Fibroblast of mammary gland (primary cell): ENCODE measurements around the gene RECK.
A peak's percentile ranks its signal among the peaks of the same experiment; 100 is the strongest.

Experiments
- DNase-seq: peaks from one replicate; pipeline ENCODE4 v3.0.0-alpha.2; 2010; ENCODE audit warnings: low read depth
- H3K4me3 ChIP-seq: 2 replicates; pipeline ENCODE4 v1.5.1; 2011; ENCODE audit warnings: low read depth, mild to moderate bottlenecking, low read length, moderate library complexity; ENCODE audit not compliant: control insufficient read depth
- TF ChIP-seq, protein P1 (sequence below): conservative IDR thresholded peaks from 2 replicates; pipeline ENCODE4 v1.5.1; 2011; ENCODE audit warnings: low read depth, low read length, inconsistent platforms; ENCODE audit not compliant: control insufficient read depth, insufficient read depth

RECK gene

DNA sequence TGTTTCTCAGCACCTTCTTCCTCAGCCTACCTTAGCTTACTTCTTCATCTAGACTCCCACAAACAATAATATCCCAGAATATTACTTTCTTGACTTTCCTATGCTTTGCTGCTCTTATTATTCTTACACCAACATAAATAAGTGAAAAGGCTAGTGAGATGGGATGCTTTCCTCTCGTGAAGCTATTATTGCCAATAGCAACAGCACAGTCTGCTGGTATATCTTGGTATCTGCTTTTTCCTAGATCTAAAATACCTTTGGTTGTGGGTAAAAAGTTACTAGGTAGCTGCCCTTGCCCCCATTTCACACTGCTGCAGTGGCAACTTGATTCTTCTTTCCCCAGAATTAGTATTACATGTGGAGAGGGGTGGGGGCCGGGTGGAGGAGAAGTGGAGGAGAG, 73.7 kb downstream of the RECK start:
- TF ChIP-seq, protein P1, sequence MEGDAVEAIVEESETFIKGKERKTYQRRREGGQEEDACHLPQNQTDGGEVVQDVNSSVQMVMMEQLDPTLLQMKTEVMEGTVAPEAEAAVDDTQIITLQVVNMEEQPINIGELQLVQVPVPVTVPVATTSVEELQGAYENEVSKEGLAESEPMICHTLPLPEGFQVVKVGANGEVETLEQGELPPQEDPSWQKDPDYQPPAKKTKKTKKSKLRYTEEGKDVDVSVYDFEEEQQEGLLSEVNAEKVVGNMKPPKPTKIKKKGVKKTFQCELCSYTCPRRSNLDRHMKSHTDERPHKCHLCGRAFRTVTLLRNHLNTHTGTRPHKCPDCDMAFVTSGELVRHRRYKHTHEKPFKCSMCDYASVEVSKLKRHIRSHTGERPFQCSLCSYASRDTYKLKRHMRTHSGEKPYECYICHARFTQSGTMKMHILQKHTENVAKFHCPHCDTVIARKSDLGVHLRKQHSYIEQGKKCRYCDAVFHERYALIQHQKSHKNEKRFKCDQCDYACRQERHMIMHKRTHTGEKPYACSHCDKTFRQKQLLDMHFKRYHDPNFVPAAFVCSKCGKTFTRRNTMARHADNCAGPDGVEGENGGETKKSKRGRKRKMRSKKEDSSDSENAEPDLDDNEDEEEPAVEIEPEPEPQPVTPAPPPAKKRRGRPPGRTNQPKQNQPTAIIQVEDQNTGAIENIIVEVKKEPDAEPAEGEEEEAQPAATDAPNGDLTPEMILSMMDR, result peak; percentile 13
- H3K4me3 ChIP-seq, result no peak overlapping the region
- no peak for DNase-seq

DNA sequence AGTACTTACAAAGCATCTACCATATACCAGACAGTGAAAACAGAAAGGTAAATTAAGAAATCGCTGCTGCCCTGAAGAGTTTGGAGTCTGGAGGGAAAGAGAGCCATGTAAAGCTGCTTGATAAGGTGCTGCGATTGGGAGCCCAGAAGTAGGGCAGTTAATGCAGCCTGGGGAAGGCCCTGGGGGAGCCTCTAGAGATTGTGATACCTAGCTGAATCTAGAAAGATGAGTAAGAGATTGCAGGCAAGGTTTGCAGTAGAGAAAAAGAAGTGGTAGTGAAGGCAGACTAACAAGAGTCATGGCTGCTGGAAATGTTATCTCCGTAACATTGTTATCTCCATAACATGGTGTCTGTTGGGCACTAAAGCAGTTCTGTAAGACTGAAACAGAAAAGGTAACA, 75.8 kb downstream of the RECK start:
- TF ChIP-seq, protein P1, result no peak
- DNase-seq, result no peak
- H3K4me3 ChIP-seq, result no peak overlapping the region

DNA sequence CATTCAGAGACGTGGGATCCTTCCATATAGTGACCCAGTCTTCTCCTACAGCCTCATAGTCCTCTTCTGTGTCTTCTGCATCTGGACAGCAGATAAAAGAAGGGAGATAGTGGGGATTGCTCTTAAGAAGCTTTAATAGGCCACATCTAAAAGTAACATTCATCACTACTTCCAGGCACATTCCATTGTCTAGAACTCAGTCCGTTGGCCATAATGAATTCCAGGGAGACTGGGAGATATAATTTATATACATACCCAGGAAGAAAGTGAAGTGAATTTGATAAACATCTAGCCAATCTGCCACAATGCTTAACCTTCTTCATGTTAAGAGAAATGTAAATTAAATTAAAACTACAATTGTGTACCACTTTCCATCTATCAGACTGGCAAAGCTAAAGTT, 77.3 kb downstream of the RECK start:
- TF ChIP-seq, protein P1, result no peak
- no peak for DNase-seq
- no peak overlapping the region for H3K4me3 ChIP-seq

DNA sequence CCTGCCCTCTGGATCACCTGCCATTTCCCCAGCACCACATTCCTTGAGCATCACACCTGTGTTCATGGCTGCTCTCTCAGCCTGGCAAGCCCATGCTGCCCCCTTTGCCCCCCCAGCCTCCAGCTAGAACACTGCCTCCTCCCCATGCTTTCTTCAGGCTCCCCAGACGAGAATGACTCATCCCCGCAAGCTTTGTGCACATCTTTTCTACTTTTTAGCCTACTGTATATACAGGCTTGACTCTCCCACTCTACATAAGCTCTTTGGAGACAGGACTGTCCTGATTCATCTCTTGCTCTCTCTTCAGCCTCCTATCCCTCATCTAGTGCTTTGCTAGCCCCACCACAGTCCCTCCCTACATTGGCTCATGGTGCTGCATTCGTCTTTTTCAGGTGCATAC, 79.9 kb downstream of the RECK start:
- no peak for DNase-seq
- TF ChIP-seq, protein P1, result no peak
- H3K4me3 ChIP-seq, result no peak overlapping the region

DNA sequence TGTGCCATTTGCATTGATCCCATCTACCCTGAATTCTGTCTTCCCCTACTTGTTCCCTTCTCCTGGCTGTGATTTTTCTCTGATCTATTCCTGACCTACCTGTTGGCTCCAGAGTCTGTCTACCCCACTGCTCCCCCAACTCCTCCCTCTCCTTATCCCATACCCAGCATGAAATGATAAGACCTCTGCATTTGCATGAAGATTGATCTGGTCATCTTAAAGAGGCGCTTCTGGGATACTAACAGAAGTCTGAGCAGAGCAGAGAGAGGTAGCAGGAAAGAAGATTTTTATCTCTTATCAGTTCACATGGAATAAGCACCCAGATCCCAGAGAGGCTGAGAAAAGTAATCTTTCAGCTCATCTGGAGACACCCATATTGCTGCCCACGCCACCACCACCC, 81.5 kb downstream of the RECK start:
- TF ChIP-seq, protein P1, result no peak
- H3K4me3 ChIP-seq, result no peak overlapping the region
- no peak for DNase-seq

DNA sequence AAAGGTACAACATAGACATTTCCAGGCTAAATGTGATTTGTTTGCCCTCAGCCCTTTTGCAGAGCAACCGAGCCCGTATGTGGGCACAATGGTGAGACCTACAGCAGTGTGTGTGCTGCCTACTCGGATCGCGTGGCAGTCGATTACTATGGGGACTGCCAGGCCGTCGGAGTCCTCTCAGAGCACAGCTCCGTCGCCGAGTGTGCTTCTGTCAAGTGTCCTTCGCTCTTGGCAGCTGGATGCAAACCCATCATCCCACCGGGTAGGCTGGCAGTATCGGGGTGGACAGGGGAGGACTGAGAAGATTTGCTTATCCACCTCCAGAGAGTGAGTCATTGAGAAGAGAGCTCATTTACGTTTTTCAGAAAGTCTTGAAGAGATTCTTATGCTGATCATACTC, 82.0 kb downstream of the RECK start:
- TF ChIP-seq, protein P1, result no peak
- no peak for DNase-seq

DNA sequence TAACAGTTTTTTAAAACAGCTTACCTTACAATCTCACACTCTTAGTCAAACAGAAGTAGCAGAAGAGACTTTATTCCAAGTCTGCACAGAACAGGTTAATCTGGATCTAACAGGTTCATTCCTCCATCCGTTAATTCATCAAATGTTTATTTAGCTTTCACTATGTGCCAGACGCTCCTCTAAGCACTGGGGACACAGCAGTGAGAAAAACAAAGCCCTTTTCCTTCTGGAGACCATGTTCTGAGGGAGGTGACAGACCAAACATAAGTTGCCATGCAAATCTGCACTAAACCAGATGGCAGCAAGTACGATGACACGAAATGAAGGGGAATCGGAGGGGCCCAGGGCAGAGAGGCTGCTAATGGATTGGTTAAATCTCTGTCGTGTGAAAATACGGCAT, 82.8 kb downstream of the RECK start:
- TF ChIP-seq, protein P1, result no peak
- DNase-seq, result no peak
- no peak overlapping the region for H3K4me3 ChIP-seq

More for the DNA sequence above, 82.0 kb downstream of the RECK start:
- H3K4me3 ChIP-seq, result no peak overlapping the region
